GM23338 (cell line): ENCODE data around the gene MORC2. TPM values are rescaled to one million over a fixed set of nuclear protein-coding genes. Genes with fewer than 3 reads are reported as not detected.

Experiments used
- ATAC-seq: fragments of 200-7000 bp; cut with Tn5 transposase; 3 replicates; pipeline ENCODE4 v1.9.1; 2020
- DNase-seq: peaks from one replicate; pipeline ENCODE4 v3.0.0-alpha.2; 2015; ENCODE audit warnings: low spot score
- H2AFZ ChIP-seq: fragments of 200-600 bp; sonication (generic); 2 replicates; pipeline ENCODE4 v1.8.0; 2016; ENCODE audit warnings: antibody characterized with exemption, mild to moderate bottlenecking, moderate library complexity
- H3F3A ChIP-seq: fragments of 200-600 bp; sonication (generic); replicated peaks from 2 replicates; pipeline ENCODE4 v1.8.0; 2017; ENCODE audit warnings: antibody characterized with exemption, mixed run types, low read depth
- H3K27ac ChIP-seq: fragments of 200-600 bp; sonication (generic); 2 replicates; pipeline ENCODE4 v1.6.1; 2016; ENCODE audit warnings: low read depth
- H3K27me3 ChIP-seq: fragments of 200-600 bp; sonication (generic); 2 replicates; pipeline ENCODE4 v1.8.0; 2016; ENCODE audit warnings: mild to moderate bottlenecking, mixed run types, moderate library complexity; ENCODE audit not compliant: insufficient read depth
- H3K36me3 ChIP-seq: fragments of 200-600 bp; sonication (generic); 2 replicates; pipeline ENCODE4 v1.8.0; 2016; ENCODE audit warnings: mild to moderate bottlenecking; ENCODE audit not compliant: insufficient read depth
- H3K4me1 ChIP-seq: fragments of 200-600 bp; sonication (generic); 2 replicates; pipeline ENCODE4 v1.8.0; 2016; ENCODE audit warnings: mild to moderate bottlenecking, moderate library complexity; ENCODE audit not compliant: insufficient read depth
- H3K4me2 ChIP-seq: fragments of 200-600 bp; sonication (generic); 2 replicates; pipeline ENCODE4 v1.7.1; 2017; ENCODE audit warnings: mixed run types
- H3K4me3 ChIP-seq: fragments of 200-600 bp; sonication (generic); 2 replicates; pipeline ENCODE4 v1.6.1; 2016; ENCODE audit warnings: mixed run types
- H3K79me2 ChIP-seq: fragments of 200-600 bp; sonication (generic); replicated peaks from 2 replicates; pipeline ENCODE4 v1.8.0; 2017; ENCODE audit warnings: mild to moderate bottlenecking; ENCODE audit not compliant: insufficient read depth
- H3K9me2 ChIP-seq: fragments of 200-600 bp; sonication (generic); 2 replicates; pipeline ENCODE4 v1.8.0; 2017; ENCODE audit not compliant: insufficient read depth
- H4K20me1 ChIP-seq: fragments of 200-600 bp; sonication (generic); replicated peaks from 2 replicates; pipeline ENCODE4 v1.8.0; 2017; ENCODE audit warnings: mild to moderate bottlenecking; ENCODE audit not compliant: insufficient read depth
- H3K27ac Mint-ChIP-seq: 2 replicates; pipeline ENCODE4 v1.8.0; 2020; ENCODE audit warnings: inconsistent platforms, mild to moderate bottlenecking, moderate library complexity, mixed read lengths
- H3K27me3 Mint-ChIP-seq: 3 replicates; pipeline ENCODE4 v1.8.0; 2022; ENCODE audit warnings: low read depth, mild to moderate bottlenecking, moderate library complexity, mixed read lengths, inconsistent platforms; ENCODE audit not compliant: insufficient read depth, poor library complexity
- H3K36me3 Mint-ChIP-seq: 3 replicates; pipeline ENCODE4 v1.8.0; 2021; ENCODE audit warnings: low read depth, mild to moderate bottlenecking, inconsistent platforms, moderate library complexity, mixed read lengths
- H3K4me1 Mint-ChIP-seq: 3 replicates; pipeline ENCODE4 v1.8.0; 2020; ENCODE audit warnings: mild to moderate bottlenecking, inconsistent platforms, mixed read lengths
- H3K4me3 Mint-ChIP-seq: 3 replicates; pipeline ENCODE4 v1.8.0; 2021; ENCODE audit warnings: moderate library complexity, mild to moderate bottlenecking, inconsistent platforms, mixed read lengths
- H3K9me3 Mint-ChIP-seq: 3 replicates; pipeline ENCODE4 v1.8.0; 2020; ENCODE audit warnings: moderate library complexity, mild to moderate bottlenecking, inconsistent platforms, mixed read lengths
- CREB1 ChIP-seq: fragments of 250-450 bp; sonication (Bioruptor Pico); IDR thresholded peaks from 2 replicates; pipeline ENCODE4 v1.5.0; 2020; ENCODE audit warnings: low read depth, mild to moderate bottlenecking, moderate library complexity
- CTCF ChIP-seq, 2 experiments: fragments of 200-600 bp in 1 of 2; sonication (generic) in 1 of 2; conservative IDR thresholded peaks; 2 replicates each; pipeline versions ENCODE4 v1.5.1 to v1.6.1; 2016 to 2017; ENCODE audit warnings: antibody characterized with exemption in 2 of 2, low read depth in 2 of 2, mild to moderate bottlenecking in 2 of 2, moderate library complexity in 1 of 2
- ETS1 ChIP-seq: IDR thresholded peaks from 2 replicates; pipeline ENCODE4 v1.6.1; 2016; ENCODE audit warnings: antibody characterized with exemption
- EZH2 ChIP-seq: fragments of 200-600 bp; sonication (generic); IDR thresholded peaks from one replicate; pipeline ENCODE4 v1.8.0; 2017; ENCODE audit warnings: antibody characterized with exemption, mild to moderate bottlenecking, low read depth; ENCODE audit not compliant: unreplicated experiment
- EZH2phosphoT487 ChIP-seq: fragments of 200-600 bp; sonication (generic); IDR thresholded peaks from one replicate; pipeline ENCODE4 v1.8.1; 2018; ENCODE audit warnings: antibody characterized with exemption; ENCODE audit not compliant: unreplicated experiment
- JUNB ChIP-seq: IDR thresholded peaks from one replicate; pipeline ENCODE4 v1.6.1; 2016; ENCODE audit warnings: antibody characterized with exemption; ENCODE audit not compliant: unreplicated experiment
- NANOG ChIP-seq: IDR thresholded peaks from 2 replicates; pipeline ENCODE4 v1.6.1; 2016; ENCODE audit warnings: antibody characterized with exemption, borderline replicate concordance
- POLR2AphosphoS5 ChIP-seq: IDR thresholded peaks from 2 replicates; pipeline ENCODE4 v1.6.1; 2016; ENCODE audit warnings: antibody characterized with exemption, low read depth
- REST ChIP-seq: IDR thresholded peaks from one replicate; pipeline ENCODE4 v1.6.1; 2018; ENCODE audit warnings: antibody characterized with exemption; ENCODE audit not compliant: unreplicated experiment
- STAT1 ChIP-seq: IDR thresholded peaks from one replicate; pipeline ENCODE4 v1.6.1; 2016; ENCODE audit warnings: antibody characterized with exemption; ENCODE audit not compliant: unreplicated experiment
- ZNF331 ChIP-seq: fragments of 250-450 bp; sonication (Bioruptor Pico); IDR thresholded peaks from 2 replicates; pipeline ENCODE4 v1.5.0; 2020; ENCODE audit warnings: low read depth, mild to moderate bottlenecking, moderate library complexity
- ZNF462 ChIP-seq: fragments of 250-450 bp; sonication (Bioruptor Pico); IDR thresholded peaks from 2 replicates; pipeline ENCODE4 v1.5.0; 2020; ENCODE audit warnings: mild to moderate bottlenecking, moderate library complexity
- polyA plus RNA-seq: library from polyadenylated mRNA; unstranded; fragments of >200 nt; fragmentation: Nextera tagmentation; extraction: Ambion mirVana; gene quantifications from 2 replicates; pipeline ENCODE4 v1.2.1, GENCODE V29; 2016
- total RNA-seq: library from RNA; depleted of rRNA; stranded (reverse); fragments of >200 nt; shearing (Covaris generic); gene quantifications from 2 replicates; pipeline ENCODE4 v1.2.3, GENCODE V29; 2014

MORC2 gene
- total and polyA plus RNA-seq, 2 experiments from 2014 or later, result 33.1 to 63.8 TPM

GRCh38 chr22:30968924-30969531 is 454 bp upstream of the MORC2 start, which contains the start of gene TUG1:
TUG1 (plus strand) TSS chr22:30969265.
- Histone ChIP-seq H3K4me3 (peak within 1 kb of the TSS; percentile 77), H3K36me3 (peaks cover 23% of the 10 kb centered on the region; the same call in 1 of the 2 replicates), H2AFZ (no peak within 1 kb of the TSS), H3F3A (no peaks in the 10 kb centered on the region), H3K4me2 (peak within 1 kb of the TSS; percentile 89), H4K20me1 (peaks cover 68% of the 10 kb centered on the region), H3K9me2 (no peaks in the 10 kb centered on the region), H3K4me1 (peaks cover 39% of the 10 kb centered on the region), H3K27ac (peak within 1 kb of the TSS; percentile 92), H3K27me3 (no peaks in the 10 kb centered on the region), H3K79me2 (peaks cover 93% of the 10 kb centered on the region)
- Mint-ChIP-seq H3K9me3 (peaks cover 28% of the 10 kb centered on the region; the same call in 2 of the 3 replicates), H3K36me3 (peaks cover 70% of the 10 kb centered on the region), H3K4me1 (peaks cover 44% of the 10 kb centered on the region), H3K27me3 (peaks cover 15% of the 10 kb centered on the region), H3K4me3 (peak within 1 kb of the TSS; percentile 93), H3K27ac (peak within 1 kb of the TSS; percentile 96)
- ATAC-seq, result peak; percentile 86
- no peak for TF ChIP-seq JUNB
- no peak for TF ChIP-seq EZH2phosphoT487
- peak; percentile 57 for TF ChIP-seq CREB1 (CRISPR knock-in tag)
- no peak for TF ChIP-seq ZNF462
- TF ChIP-seq ZNF331 (CRISPR knock-in tag), result no peak
- no peak for TF ChIP-seq NANOG
- no peak for TF ChIP-seq CTCF (conservative IDR thresholded peaks at IDR 0.05; ENCODE audit: low read depth in 2 of 2)
- no peak for TF ChIP-seq STAT1
- peak; percentile 21; the same call in 1 of the 2 replicates for TF ChIP-seq ETS1
- TF ChIP-seq POLR2AphosphoS5, result peak; percentile 90
- TF ChIP-seq REST, result no peak
- TF ChIP-seq EZH2, result no peak
- peak; percentile 99 for DNase-seq
